Caco-2 (cell line): Measurements from ENCODE around the gene MAP4K4. TPM values are rescaled to one million over a fixed set of nuclear protein-coding genes. Genes with fewer than 3 reads are reported as not detected.
A peak's percentile ranks its signal among the peaks of the same experiment; 100 is the strongest.

Experiments
- BruUV-seq: library from RNA; stranded (reverse); fragments of 400-500 nt; replicated peaks from 2 replicates; lab custom pipeline; 2021; lab: Mats Ljungman, UMichigan
- CTCF ChIA-PET: fragments of 300-600 bp; sonication (Branson Sonifier 250); formaldehyde crosslinking; loops from one replicate; lab custom pipeline; 2022; ENCODE audit warnings: antibody characterized with exemption; lab: Charles Lee
- POLR2A ChIA-PET: fragments of 300-600 bp; sonication (Branson Sonifier 250); formaldehyde crosslinking; loops from one replicate; lab custom pipeline; 2022; ENCODE audit warnings: antibody characterized with exemption; lab: Charles Lee
- DNase-seq, 2 experiments: peaks; one replicate each; pipeline versions ENCODE4 v3.0.0 to v3.0.0-alpha.2; 2020 to 2022
- H3K27me3 ChIP-seq: replicated peaks from 2 replicates; pipeline ENCODE4 v1.6.0; 2011; ENCODE audit warnings: low read length; ENCODE audit not compliant: control insufficient read depth, insufficient read depth
- H3K36me3 ChIP-seq: 2 replicates; pipeline ENCODE4 v1.5.1; 2011; ENCODE audit warnings: low read length; ENCODE audit not compliant: control insufficient read depth, insufficient read depth
- H3K4me1 ChIP-seq: fragments of 250-450 bp; sonication (Bioruptor Pico); 2 replicates; pipeline ENCODE4 v1.5.1; 2020; ENCODE audit warnings: mild to moderate bottlenecking
- H3K4me3 ChIP-seq: 2 replicates; pipeline ENCODE4 v1.5.1; 2011; ENCODE audit warnings: low read depth, mild to moderate bottlenecking, control low read depth, low read length
- H3K9me3 ChIP-seq: fragments of 250-450 bp; sonication (Bioruptor Pico); 2 replicates; pipeline ENCODE4 v1.5.1; 2020; ENCODE audit warnings: mild to moderate bottlenecking, moderate library complexity
- H3K27ac Mint-ChIP-seq: one replicate; pipeline ENCODE4 v1.8.0; 2022; ENCODE audit warnings: mixed read lengths; ENCODE audit not compliant: unreplicated experiment
- H3K27me3 Mint-ChIP-seq: one replicate; pipeline ENCODE4 v1.8.0; 2022; ENCODE audit warnings: mixed read lengths; ENCODE audit not compliant: insufficient read depth, unreplicated experiment
- H3K36me3 Mint-ChIP-seq: one replicate; pipeline ENCODE4 v1.8.0; 2022; ENCODE audit warnings: mild to moderate bottlenecking, mixed read lengths; ENCODE audit not compliant: insufficient read depth, unreplicated experiment
- H3K4me1 Mint-ChIP-seq: one replicate; pipeline ENCODE4 v1.8.0; 2022; ENCODE audit warnings: low read depth, mixed read lengths; ENCODE audit not compliant: unreplicated experiment
- H3K4me3 Mint-ChIP-seq: one replicate; pipeline ENCODE4 v1.8.0; 2022; ENCODE audit warnings: mild to moderate bottlenecking, moderate library complexity, mixed read lengths; ENCODE audit not compliant: unreplicated experiment
- H3K9me3 Mint-ChIP-seq: one replicate; pipeline ENCODE4 v1.8.0; 2022; ENCODE audit warnings: mixed read lengths; ENCODE audit not compliant: unreplicated experiment
- CTCF ChIP-seq, 2 experiments: fragments of 200-600 bp in 1 of 2; IDR thresholded peaks; 1 replicate in 1 of 2; 2 replicates in 1 of 2; pipeline versions ENCODE4 v1.5.1 to v1.8.0; 2011 to 2022; ENCODE audit warnings: antibody characterized with exemption in 1 of 2, control low read depth in 1 of 2, inconsistent platforms in 1 of 2, low read depth in 1 of 2, low read length in 1 of 2, mild to moderate bottlenecking in 1 of 2, moderate library complexity in 1 of 2; ENCODE audit not compliant: insufficient read depth in 1 of 2, severe bottlenecking in 1 of 2, unreplicated experiment in 1 of 2
- intact Hi-C: fragments of 100-400 bp; cut with micrococcal nuclease; formaldehyde crosslinking; loops from one replicate; pipeline ENCODE4 v1.10.0; 2022; ENCODE audit not compliant: unreplicated experiment
- total RNA-seq: library from RNA; stranded (reverse); gene quantifications from 2 replicates; pipeline ENCODE4 v1.2.3, GENCODE V29; 2022

MAP4K4 gene
- total RNA-seq, 1 experiment from 2014 or later, result 257 TPM

- H3K4me1 ChIP-seq, result peaks cover 8% of the 10 kb centered on the region; the same call in 1 of the 2 replicates
- no TSS peak for BruUV-seq
- no peaks in the 10 kb centered on the region for H3K36me3 ChIP-seq
- DNase-seq, result no peak
- no peaks in the 10 kb centered on the region for H3K9me3 ChIP-seq
- intact Hi-C loops, result no loop called here
- H3K4me3 ChIP-seq, result no peak overlapping the region
- POLR2A ChIA-PET, result interaction anchor here (1.1 kb wide), 1 partner anchor 409 kb away, joined by 3 read pairs; the partner anchor contains the start of gene RNF149
- no peak overlapping the region for H3K27ac Mint-ChIP-seq
- peaks cover 40% of the 10 kb centered on the region for H3K4me1 Mint-ChIP-seq
- H3K36me3 Mint-ChIP-seq, result peaks cover 57% of the 10 kb centered on the region
- H3K27me3 ChIP-seq, result no peaks in the 10 kb centered on the region
- no peak overlapping the region for H3K4me3 Mint-ChIP-seq
- H3K9me3 Mint-ChIP-seq, result no peaks in the 10 kb centered on the region
- H3K27me3 Mint-ChIP-seq, result no peaks in the 10 kb centered on the region
- CTCF ChIA-PET, result no interaction called here
- TF ChIP-seq CTCF (IDR thresholded peaks at IDR 0.05; ENCODE audit: insufficient read depth in 1 of 2, low read depth in 1 of 2, low read length in 1 of 2, severe bottlenecking in 1 of 2, unreplicated experiment in 1 of 2), result no peak
Measured at GRCh38 chr2:101717071-101717845, 19.8 kb downstream of the MAP4K4 start.

GRCh38 chr2:101718479-101718878 lies 21.0 kb downstream of the MAP4K4 start:
- H3K4me1 Mint-ChIP-seq, result peaks cover 46% of the 10 kb centered on the region
- no peaks in the 10 kb centered on the region for H3K9me3 Mint-ChIP-seq
- TF ChIP-seq CTCF (IDR thresholded peaks at IDR 0.05; ENCODE audit: insufficient read depth in 1 of 2, low read depth in 1 of 2, low read length in 1 of 2, severe bottlenecking in 1 of 2, unreplicated experiment in 1 of 2), result no peak
- DNase-seq, result no peak
- intact Hi-C loops, result no loop called here
- H3K36me3 ChIP-seq, result no peaks in the 10 kb centered on the region
- ChIA-PET POLR2A (no interaction called here), CTCF (no interaction called here)
- H3K36me3 Mint-ChIP-seq, result peaks cover 69% of the 10 kb centered on the region
- H3K27ac Mint-ChIP-seq, result peak overlapping the region; percentile 11
- no peak overlapping the region for H3K4me3 Mint-ChIP-seq
- H3K4me1 ChIP-seq, result peaks cover 8% of the 10 kb centered on the region; the same call in 1 of the 2 replicates
- H3K9me3 ChIP-seq, result no peaks in the 10 kb centered on the region
- no peaks in the 10 kb centered on the region for H3K27me3 ChIP-seq
- no TSS peak for BruUV-seq
- H3K27me3 Mint-ChIP-seq, result no peaks in the 10 kb centered on the region
- no peak overlapping the region for H3K4me3 ChIP-seq

- Mint-ChIP-seq H3K4me1 (peaks cover 46% of the 10 kb centered on the region), H3K9me3 (no peaks in the 10 kb centered on the region), H3K27me3 (no peaks in the 10 kb centered on the region), H3K27ac (peak overlapping the region; percentile 11), H3K36me3 (peaks cover 75% of the 10 kb centered on the region), H3K4me3 (no peak overlapping the region)
- TF ChIP-seq CTCF (IDR thresholded peaks at IDR 0.05; ENCODE audit: insufficient read depth in 1 of 2, low read depth in 1 of 2, low read length in 1 of 2, severe bottlenecking in 1 of 2, unreplicated experiment in 1 of 2), result no peak
- H3K9me3 ChIP-seq, result no peaks in the 10 kb centered on the region
- H3K4me3 ChIP-seq, result no peak overlapping the region
- CTCF ChIA-PET, result no interaction called here
- POLR2A ChIA-PET, result no interaction called here
- H3K27me3 ChIP-seq, result no peaks in the 10 kb centered on the region
- no peak for DNase-seq
- BruUV-seq, result no TSS peak
- peaks cover 7% of the 10 kb centered on the region; the same call in 1 of the 2 replicates for H3K4me1 ChIP-seq
- intact Hi-C loops, result no loop called here
- no peaks in the 10 kb centered on the region for H3K36me3 ChIP-seq
Measured at GRCh38 chr2:101718993-101719571, 21.6 kb downstream of the MAP4K4 start.
